CD4-positive, alpha-beta T cell treated with Interleukin-1 beta for 1 hour (primary cell): ENCODE data around the gene RBM7.

Experiments used
- DNase-seq, 2 donors: peaks; one replicate each; pipeline ENCODE4 v3.0.0-alpha.2; 2020 to 2022

RBM7 gene, protein sequence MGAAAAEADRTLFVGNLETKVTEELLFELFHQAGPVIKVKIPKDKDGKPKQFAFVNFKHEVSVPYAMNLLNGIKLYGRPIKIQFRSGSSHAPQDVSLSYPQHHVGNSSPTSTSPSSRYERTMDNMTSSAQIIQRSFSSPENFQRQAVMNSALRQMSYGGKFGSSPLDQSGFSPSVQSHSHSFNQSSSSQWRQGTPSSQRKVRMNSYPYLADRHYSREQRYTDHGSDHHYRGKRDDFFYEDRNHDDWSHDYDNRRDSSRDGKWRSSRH

DNA sequence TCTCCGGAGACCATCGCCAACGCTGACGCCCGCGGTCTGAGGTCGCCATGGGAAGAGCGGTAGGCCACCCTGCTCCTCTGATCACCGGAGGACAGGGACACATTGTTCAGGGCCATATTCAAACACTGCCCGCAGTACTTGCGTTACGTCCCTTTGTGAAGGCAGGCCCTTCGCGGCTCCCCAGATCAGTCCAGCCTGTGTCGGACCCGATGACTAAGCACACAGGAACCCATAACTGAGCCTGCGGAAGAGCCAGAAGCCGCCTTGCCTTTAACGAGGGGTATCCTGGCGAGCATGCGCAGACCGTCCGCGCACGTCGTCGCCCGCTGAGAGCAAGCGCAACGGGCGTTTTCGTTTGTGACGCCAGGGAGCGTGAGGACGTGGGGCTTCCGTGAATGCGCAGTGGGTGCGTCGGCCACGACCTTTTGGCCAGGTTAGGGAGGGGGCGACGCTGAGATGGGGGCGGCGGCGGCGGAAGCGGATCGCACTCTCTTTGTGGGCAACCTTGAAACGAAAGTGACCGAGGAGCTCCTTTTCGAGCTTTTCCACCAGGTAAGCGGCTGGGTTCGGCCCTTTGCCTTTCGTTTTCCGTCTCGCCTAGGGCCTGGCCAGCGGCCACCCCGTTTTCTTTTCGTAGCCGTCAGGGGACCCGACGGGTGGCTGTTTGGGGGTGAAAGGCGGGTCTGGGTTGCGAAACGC, at the start of gene RBM7, which contains the start of gene C11orf71:
Gene RBM7 (plus strand): TSS at position 451 of the 699 bp plus-strand sequence. CDS start 6 bp downstream, at position 457.
Gene C11orf71 (minus strand): TSS at position 296 of the 699 bp plus-strand sequence. CDS start 180 bp downstream, at position 116.
- DNase-seq, result peak; percentile 98 to 99

DNA sequence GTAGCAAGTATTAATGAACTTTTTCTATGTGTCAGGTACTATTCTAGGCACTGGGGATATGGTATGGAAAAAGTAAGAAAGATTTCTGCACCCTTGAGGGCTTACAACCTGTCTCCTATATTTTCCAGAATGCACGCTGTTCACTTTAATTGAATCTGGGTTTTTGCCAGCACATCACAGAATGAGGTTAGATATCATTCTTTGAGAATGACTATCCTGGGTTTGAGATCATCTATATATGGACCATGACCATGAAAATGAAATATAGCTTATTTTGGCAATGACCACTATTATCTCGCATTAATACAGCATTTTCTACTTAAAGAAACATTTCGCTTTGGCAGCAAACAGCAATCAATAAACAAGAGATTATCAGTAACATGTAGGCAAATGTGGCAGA, 47.0 kb upstream of the RBM7 start:
- no peak for DNase-seq

DNA sequence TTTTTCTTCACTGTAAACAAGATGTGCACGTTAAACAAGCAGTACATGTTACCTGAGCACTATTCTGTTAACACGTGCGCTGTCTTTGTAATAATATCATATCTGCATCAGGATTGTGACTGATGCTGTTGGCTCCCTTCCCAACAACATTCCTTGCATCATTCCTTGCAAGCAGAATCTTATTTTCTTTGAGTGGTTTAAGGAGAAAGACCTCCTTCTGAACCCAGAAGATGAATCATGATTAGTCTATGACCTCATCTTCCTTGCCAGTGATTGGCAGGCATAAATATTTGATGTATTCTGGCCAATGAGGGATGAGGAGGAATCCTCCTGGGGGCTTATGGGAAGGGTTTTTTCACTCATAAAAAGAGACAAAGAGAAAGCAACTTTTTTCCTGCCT, 46.4 kb upstream of the RBM7 start:
- DNase-seq, result no peak

DNA sequence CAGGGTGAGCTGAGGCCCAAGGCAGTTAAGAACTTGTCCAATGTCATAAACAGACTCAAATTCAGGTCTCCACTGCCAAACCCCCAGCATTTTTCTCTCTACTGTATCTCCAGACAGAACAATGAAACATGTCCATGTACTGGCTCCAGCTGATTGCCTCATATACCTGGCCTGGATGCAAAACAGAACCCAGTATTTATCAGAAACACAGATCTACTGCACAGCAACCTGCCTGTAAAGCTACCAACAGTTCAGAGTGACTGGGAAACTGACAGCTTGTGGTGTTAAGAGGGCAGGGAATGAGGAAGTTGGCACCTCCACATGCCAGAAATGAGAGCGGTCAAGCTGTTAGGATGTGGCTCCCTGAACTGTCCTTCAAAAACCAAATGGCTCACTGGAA, 41.8 kb upstream of the RBM7 start:
- DNase-seq, result no peak

DNA sequence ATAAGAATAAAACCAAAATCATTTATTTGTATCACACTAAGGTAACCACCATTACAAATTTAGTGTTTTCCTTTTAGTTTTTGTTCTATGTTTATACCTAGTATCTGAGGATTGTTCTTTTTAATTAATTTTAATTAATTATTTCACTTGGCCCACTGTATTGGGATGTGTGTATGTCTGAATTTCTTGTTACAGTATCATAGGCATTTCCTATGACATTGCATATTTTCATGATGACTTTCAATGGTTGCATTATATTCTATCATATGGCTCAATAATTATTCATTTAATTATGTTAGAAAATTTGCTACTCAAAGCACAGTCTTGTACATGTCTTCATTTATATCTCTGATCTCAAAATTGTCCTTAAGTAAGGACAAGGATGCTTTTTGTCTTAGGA, 41.1 kb upstream of the RBM7 start:
- no peak for DNase-seq

DNA sequence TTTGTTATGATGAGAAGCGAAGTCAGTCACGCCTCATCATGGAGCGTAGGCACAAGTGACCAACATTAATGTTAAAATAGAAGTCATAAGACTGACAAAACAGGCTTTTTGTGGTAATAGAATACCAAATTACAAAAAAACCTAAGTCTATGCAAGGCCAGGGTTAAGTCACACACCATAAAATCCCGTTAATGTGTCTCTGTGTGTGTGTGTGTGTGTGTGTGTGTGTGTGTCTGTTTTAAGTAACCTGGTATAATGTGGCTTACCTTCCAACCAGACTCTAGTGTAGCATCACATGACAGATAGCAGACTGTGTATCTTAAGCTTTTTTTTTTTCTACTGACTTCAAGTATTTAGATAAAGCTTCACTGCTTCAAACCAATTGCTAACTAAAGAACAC, 38.1 kb upstream of the RBM7 start:
- DNase-seq, result no peak

DNA sequence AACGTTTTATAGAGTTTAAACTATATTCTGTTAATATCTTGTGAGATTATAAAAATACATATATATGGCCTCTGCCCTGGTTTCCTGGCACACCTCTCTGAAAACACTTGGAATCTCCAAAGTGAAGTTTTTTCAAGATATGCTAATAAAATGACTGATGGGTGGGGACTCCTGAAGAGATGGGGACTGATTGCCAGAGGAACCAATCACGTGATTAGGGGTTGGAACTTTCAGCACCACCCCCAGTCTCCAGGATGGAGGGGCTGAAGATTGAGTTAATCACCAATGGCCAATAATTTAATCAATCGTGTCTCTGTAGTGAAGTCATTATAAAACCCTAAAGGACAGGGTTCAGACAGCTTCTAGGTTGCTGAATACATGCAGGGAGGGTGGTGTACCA, 37.5 kb upstream of the RBM7 start:
- no peak for DNase-seq

DNA sequence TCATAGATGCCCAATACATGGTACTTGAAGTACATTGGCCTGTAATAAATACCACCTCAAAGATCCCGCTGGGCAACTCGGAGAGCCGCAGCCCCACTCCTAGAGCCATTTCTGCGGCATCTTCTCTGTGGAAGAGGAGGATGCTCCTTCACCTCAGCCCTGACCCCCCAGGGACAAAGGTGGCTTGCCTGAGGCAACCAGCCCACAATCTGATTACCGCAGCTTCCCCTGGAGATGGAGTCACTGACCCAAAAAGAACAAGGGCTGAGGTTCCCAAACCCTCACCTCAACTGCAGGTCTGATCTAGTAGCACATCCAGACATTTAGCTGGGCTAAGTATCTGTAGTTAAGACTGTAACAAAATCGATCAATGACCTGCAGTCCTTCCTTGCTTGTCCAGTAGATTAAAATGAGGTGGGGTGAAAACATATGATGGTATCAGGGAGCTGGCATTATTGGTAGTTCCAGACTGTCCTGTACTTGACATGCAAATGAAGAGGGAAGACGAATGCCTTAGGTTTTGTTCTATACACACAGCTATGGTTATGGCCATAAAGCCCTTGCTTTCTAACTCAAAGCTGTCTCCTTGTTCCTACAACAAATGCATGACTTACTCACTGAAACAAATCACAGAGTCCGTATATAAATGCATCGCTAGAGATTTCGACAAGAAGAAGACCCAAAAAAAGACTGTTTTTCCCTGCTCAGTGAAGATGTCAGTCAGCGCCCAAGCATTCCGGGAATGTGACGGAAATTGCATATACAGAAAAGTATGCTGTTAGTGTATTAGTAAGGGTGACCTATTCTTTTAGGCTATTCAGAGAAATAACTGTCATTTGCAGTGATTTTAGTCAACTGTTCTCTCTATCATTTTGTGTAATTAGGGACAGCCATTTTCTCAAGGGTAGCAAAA, 33.9 kb upstream of the RBM7 start:
- DNase-seq, result no peak

DNA sequence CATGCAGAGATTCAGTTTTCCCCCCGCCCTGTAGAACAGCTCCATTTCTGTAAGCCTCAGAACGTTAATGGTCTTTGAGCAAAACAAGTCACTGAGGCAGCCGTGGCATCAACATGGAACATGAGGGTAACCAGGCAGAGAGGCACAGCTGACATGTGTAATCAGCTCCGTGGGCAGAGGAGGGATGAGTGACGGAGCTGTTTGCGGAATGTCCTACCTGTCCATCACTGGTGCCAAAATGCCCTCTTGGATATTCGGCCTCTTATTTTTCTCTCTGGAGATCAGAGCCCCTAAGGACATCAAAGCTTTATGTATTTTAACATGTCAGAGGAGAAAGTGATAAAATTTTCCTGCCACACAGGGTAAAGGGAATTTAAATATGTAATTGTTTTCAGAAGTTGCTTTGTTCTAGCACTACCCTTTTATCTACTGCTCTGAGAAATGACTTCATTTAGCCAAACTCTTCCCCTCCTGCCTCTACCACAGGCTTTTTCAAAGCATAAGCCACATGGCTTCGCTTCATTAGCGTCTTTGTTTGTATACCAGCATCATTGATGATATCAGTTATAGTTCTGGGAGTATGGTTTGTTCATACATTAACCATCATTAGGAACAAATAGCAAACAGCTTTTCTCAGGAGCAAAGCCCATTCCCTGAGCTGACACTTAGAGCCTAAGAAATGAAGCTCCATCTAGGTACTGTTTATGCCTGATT, 33.1 kb upstream of the RBM7 start:
- no peak for DNase-seq

DNA sequence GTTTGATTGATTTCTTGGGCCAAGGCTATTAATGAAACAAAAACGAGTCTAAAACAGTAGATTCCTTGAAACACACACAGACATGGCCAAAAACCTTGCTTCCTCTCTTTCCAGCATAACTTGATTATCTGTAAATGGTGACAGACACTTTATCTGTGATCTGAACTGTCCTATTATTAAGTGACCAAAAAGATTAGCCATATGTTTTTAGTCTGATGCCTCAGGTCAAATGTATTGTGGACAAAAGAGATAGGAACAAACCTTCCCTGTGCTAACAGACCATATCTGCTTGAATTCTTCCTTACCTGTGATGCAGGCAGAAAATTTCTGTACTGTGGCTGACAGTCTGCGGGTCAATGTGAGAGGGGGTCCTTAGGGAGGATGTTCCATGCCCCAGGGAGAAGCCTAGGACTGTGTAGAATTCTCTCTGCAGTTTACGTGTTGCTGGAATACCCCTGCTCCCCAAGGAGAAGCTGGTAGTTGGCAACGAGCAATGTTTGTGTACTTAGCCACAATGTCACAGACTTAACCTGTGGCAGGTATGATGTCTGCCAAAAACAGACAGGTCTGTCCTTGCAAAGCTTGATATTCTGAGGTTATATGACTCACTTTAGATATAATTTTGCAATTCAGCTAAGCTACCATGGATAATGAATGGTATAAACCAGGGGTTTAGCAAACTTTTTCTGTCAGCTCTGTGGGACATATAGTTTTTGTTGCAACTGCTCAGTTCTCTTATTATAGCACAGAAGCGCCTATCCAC, 31.4 kb upstream of the RBM7 start:
- DNase-seq, result no peak

DNA sequence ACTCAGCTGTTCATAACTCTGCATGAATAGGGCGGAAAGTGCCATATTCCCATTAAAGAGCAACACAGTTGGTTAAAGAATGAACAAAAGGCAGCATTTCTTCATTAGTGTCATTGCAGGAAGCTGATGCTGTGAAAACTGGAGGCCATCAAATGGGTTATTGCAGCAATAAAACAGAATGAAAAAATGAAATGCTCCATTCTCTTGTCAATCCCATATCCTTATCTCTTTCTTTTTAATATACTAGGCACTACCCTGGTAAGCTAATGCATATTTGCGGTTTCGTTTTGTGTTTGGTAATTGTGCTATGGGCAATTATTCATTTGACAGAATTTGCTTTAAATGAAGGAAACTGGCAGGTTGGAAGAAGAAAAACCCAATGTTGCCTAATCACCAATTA, 25.4 kb upstream of the RBM7 start:
- no peak for DNase-seq

DNA sequence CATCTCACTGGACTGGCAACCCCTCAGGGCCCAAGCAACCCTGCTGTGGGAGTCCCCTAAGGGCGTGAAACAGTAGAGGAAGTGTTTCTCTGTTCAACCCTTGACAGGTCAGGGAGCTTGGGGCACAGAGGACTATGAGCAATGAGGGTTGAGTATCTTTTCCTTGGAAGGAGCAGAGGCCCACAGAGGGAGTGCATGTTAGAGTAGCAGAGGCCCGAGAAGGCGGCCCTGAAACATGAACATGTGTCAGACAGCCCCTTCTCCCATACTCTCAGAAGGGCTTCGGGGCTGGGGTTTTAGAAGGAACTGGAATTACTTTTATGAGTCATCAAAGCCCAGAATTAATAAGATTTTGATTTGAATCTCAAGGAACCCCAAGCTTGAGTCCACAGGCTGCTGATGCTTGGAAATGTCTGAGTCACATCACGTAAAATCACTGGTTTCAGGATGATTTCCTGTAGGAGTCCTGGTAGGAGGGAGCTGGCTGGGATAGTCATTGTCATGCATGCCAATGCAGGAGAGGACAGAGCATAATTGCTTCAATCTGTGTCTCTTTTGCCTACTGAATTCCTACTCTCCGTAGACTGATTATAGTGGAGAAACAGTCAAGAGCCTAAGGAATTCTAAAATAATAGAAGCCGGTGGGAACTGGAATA, 22.7 kb upstream of the RBM7 start:
- DNase-seq, result no peak

DNA sequence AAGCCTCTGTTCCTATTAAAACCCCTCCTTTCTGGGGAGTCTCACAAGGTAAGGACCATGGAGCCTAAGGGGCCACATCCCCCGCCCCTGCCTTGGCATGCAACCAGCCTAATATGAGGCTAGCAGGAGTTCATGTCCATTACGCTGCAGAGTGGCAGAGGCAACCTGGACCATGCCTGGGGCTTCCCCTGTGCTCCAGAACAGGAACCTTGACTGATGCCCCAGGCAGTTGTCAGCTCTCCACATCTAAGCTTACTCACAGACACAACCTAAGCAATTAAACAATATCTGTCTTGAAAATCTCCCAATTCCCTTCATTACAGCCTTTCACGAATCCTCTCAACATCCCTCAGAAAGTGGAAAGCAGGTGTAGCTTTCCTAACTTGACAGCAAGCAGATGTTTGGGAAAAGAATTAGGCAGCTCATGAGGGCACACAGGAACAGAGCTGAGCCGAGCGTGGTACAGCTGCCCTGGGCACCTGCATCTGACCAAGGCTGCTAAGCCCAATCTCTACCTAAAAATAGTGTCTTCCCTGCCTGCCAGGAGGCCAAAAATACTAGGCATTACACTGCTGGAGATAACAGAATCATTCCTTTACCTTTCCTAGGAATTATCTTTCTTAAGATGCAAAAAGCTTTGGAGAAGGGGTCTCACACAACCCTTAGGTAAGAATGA, 20.9 kb upstream of the RBM7 start:
- DNase-seq, result no peak

DNA sequence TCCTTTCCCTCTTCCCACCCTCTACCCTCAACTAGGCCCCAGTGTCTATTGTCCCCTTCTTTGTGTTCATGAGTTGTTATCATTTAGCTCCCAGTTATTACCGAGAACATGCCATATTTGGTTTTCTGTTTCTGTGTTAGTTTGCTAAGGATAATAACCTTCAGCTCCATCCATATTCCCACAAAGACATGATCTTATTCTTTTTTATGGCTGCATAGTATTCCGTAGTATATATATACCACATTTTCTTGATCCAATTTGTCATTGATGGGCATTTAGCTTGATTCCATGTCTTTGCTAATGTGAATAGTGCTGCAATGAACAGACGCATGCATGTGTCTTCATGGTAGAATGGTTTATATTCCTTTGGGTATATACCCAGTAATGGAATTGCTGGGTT, 18.0 kb upstream of the RBM7 start:
- DNase-seq, result no peak

DNA sequence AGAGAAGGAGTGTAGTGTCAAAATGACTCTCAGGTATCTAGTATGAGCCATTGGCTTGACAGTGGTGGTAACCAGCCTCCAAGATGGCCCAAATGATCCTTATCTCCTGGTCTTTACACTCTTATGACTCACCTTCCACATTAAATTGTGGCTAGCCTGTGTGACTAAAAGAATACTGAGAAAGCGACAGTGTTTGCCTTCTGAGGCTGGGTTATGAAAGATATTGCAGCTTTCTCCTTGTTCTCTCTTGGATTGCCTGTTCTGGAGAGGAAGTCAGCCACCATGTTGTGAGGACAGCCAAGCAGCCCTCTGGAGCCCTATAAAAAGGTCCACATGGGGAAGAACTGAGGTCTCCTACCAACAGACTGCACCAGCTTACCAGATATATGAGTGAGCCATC, 16.0 kb upstream of the RBM7 start:
- no peak for DNase-seq

DNA sequence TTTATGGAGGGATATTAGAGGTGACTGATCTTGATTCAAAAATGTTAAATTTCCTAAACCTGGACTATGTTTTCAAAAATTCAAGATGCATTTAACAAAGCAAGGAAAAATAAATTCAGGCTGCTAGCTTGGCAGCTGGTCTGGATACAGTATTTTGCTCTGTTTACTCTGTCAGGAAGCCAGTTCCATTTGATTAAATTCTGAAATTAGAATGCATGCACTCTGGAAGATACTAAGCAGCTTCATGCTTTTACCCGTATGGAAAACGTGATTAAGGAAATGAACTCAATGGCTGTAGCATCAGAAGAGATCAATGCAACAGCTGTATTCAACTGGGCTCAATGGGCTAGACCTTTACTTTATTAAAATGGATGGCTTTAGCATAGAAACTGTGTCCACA, 14.3 kb upstream of the RBM7 start:
- no peak for DNase-seq

DNA sequence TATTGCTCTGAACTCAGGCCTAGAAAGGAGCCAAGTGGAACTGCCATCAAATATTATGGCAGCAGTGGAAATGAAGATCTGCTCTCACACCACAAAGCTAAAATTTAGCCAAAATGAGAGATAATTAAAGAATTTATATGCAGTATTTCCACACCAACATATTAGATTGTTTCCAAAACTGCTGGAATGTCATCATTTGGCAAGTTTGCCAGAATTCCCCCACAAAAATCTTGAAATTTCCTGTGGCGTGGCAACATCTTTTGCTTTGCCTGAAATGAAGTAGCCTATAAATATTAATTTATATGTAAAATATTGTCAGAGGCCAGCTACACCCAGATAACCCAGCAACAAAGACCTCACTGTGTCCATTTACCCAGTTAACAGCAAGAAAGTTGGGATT, 13.9 kb upstream of the RBM7 start:
- DNase-seq, result no peak

DNA sequence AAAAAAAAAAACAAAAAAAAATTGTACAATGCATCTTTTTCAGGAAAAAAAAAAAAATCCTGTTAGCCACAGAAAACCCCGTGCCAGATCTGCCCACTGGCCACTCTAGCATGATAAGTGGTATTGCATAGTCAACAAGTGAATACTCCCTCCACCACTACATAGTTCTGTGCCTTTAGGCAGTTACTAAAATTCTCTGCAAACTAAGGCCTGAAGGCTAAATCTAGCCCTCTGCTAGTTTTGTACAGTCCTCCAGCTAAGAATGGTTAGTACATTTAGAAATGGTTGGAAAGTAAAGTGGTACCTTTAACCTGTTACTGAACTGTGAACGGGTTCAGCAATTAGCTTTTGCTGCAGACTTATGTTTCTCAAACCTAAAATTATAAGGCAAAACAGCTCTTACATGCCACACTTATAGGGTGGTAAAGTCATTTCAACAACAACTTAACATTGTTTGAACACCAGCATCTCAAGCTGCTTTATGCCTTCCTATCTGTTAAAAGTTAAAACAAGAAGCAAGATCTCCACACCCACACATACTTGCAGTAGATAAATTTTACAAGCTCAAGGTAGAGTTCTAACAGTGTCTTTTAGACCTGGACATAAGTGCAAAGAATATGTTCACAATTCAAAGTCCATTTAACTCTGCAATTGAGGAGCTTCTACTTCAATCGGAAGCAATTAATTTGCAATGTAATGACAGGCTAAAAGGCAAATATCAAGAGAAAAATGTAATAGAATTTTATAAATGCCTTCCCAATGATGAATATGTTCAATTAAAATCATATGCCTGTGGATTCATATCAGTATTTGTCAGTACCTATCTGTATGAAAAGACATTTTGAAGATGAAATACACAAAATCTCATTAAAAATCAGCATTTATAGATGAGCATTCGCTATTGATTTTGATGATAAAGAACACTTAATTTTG, 7.5 kb upstream of the RBM7 start:
- DNase-seq, result no peak

DNA sequence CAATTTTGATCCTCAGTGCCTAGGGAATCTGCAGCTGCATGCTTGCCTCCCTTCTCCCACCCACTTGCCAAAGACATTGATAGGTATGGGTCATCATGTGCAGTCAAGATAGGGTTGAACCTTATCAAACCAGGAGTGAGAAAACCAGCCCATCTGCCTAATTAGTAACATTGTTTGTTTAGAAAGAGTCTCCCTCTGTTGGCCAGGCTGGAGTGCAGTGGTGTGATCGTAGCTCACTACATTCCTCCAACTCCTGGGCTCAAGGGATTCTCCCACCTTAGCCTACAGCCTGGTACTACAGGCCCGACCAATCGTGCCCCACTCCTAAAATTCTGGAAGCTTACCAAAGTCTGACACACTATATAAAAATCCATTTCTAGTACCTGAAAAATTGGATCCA, 4.7 kb upstream of the RBM7 start:
- no peak for DNase-seq

DNA sequence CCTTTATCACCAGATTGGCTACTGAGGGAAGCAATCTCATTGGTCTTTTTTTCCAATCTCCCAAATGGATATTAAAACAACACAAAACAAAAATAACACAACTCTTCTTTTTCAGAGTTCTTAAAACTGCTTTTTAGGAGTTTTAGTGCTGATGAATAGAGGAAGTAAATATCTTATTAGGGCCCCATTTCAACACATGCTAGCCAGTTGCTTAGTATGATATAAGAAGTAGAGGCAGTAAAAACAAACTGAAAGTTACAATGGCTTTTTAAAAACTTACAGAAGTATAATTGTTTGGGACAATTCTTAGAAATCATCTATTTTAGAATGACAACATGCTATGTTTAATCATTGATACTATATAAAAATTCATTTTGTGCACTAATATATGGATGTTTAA, 3.5 kb upstream of the RBM7 start:
- no peak for DNase-seq
